Mesendoderm (in vitro differentiated cells): ENCODE data around the gene GTF2I.

ENCODE experiments used
- DNase-seq: peaks from one replicate; pipeline ENCODE4 v3.0.0; 2013
- H2AK5ac ChIP-seq: 2 replicates; pipeline ENCODE4 v1.6.1; 2013; ENCODE audit warnings: low read length, inconsistent platforms
- H2BK120ac ChIP-seq: 2 replicates; pipeline ENCODE4 v1.6.1; 2013; ENCODE audit warnings: low read depth, mild to moderate bottlenecking, low read length, moderate library complexity, mixed read lengths
- H2BK15ac ChIP-seq: replicated peaks from 2 replicates; pipeline ENCODE4 v1.6.1; 2013; ENCODE audit warnings: low read depth, mild to moderate bottlenecking, moderate library complexity
- H2BK5ac ChIP-seq: 2 replicates; pipeline ENCODE4 v1.6.1; 2013; ENCODE audit warnings: low read length, inconsistent platforms
- H3K18ac ChIP-seq: 2 replicates; pipeline ENCODE4 v1.6.1; 2013; ENCODE audit warnings: mild to moderate bottlenecking, low read length, mixed read lengths
- H3K23ac ChIP-seq: one replicate; pipeline ENCODE4 v1.6.1; 2013; ENCODE audit warnings: low read length
- H3K27ac ChIP-seq: 2 replicates; pipeline ENCODE4 v1.5.1; 2013; ENCODE audit warnings: low read depth, mild to moderate bottlenecking, inconsistent platforms, low read length, moderate library complexity
- H3K27me3 ChIP-seq: 2 replicates; pipeline ENCODE4 v1.6.1; 2013; ENCODE audit warnings: low read length, control low read depth, mild to moderate bottlenecking, inconsistent platforms; ENCODE audit not compliant: insufficient read depth, poor library complexity
- H3K36me3 ChIP-seq: 2 replicates; pipeline ENCODE4 v1.6.1; 2013; ENCODE audit warnings: low read length, inconsistent platforms; ENCODE audit not compliant: control insufficient read depth, insufficient read depth
- H3K4ac ChIP-seq: one replicate; pipeline ENCODE4 v1.6.1; 2013; ENCODE audit warnings: low read depth, mild to moderate bottlenecking, low read length, moderate library complexity
- H3K4me1 ChIP-seq: 2 replicates; pipeline ENCODE4 v1.6.1; 2013; ENCODE audit warnings: low read depth, low read length, inconsistent platforms; ENCODE audit not compliant: control insufficient read depth
- H3K4me2 ChIP-seq: 2 replicates; pipeline ENCODE4 v1.6.1; 2013; ENCODE audit warnings: low read length
- H3K4me3 ChIP-seq: 2 replicates; pipeline ENCODE4 v1.5.1; 2013; ENCODE audit warnings: mild to moderate bottlenecking, low read length
- H3K56ac ChIP-seq: one replicate; pipeline ENCODE4 v1.6.1; 2013; ENCODE audit warnings: low read length
- H3K79me1 ChIP-seq: 2 replicates; pipeline ENCODE4 v1.6.1; 2013; ENCODE audit warnings: low read length, inconsistent platforms
- H3K79me2 ChIP-seq: 2 replicates; pipeline ENCODE4 v1.6.1; 2013; ENCODE audit warnings: mild to moderate bottlenecking, low read length; ENCODE audit not compliant: control insufficient read depth, insufficient read depth
- H3K9ac ChIP-seq: 2 replicates; pipeline ENCODE4 v1.6.1; 2013; ENCODE audit warnings: low read length, inconsistent platforms
- H4K5ac ChIP-seq: one replicate; pipeline ENCODE4 v1.6.1; 2013; ENCODE audit warnings: low read length
- H4K8ac ChIP-seq: one replicate; pipeline ENCODE4 v1.6.1; 2013; ENCODE audit warnings: low read depth, mild to moderate bottlenecking, control low read depth, low read length, moderate library complexity
- WGBS: extraction: QIAGEN DNeasy Blood & Tissue Kit; methylation state at CpG from one replicate; pipeline ENCODE4 v1.1.7; 2013; ENCODE audit warnings: low lambda C conversion rate, missing lambda C conversion rate; ENCODE audit not compliant: insufficient coverage; ENCODE audit errors: extremely low coverage; 5-methylcytosine and 5-hydroxymethylcytosine counted together

GTF2I gene

DNA sequence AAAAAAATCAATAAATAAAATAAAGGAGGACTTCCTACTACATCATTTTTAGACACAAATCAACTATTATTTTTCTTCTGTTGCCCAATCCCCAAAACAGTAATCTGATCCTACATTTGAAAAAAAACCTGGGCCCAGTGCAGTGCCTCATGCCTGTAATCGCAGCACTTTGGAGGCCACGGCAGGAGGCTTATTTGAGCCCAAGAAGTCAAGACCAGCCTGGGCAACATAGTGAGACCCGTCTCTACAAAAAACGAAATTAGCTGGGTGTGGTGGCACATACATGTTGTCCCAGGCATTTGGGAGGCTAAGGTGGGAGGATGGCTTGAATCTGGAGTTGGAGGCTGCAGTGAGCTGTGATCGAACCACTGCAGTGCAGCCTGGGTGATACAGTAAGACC, 2.7 kb upstream of the GTF2I start:
- Histone ChIP-seq H3K4me2 (no peak overlapping the region), H3K27me3 (no peaks in the 10 kb centered on the region), H3K79me2 (peaks cover 11% of the 10 kb centered on the region), H3K56ac (no peak overlapping the region), H2BK120ac (no peak overlapping the region), H3K18ac (peak overlapping the region; percentile 72), H2BK5ac (no peak overlapping the region), H3K23ac (no peak overlapping the region), H3K36me3 (no peaks in the 10 kb centered on the region), H2AK5ac (no peak overlapping the region), H3K4ac (peak overlapping the region; percentile 36), H2BK15ac (no peak overlapping the region), H4K8ac (no peak overlapping the region), H4K5ac (no peak overlapping the region), H3K9ac (no peak overlapping the region), H3K27ac (no peak overlapping the region), H3K79me1 (no peaks in the 10 kb centered on the region), H3K4me1 (peaks cover 3% of the 10 kb centered on the region), H3K4me3 (no peak overlapping the region)
- DNase-seq = no peak
- no CpG with 5 or more reads among the region's 5 CpGs for whole genome bisulfite sequencing

GRCh38 chr7:74655324-74655723, 2.2 kb upstream of the GTF2I start:
- Histone ChIP-seq H4K8ac (no peak overlapping the region), H2BK5ac (no peak overlapping the region), H3K23ac (no peak overlapping the region), H2AK5ac (no peak overlapping the region), H4K5ac (no peak overlapping the region), H3K79me1 (no peaks in the 10 kb centered on the region), H3K27ac (no peak overlapping the region), H3K4ac (peak overlapping the region; percentile 41), H2BK120ac (no peak overlapping the region), H3K79me2 (peaks cover 16% of the 10 kb centered on the region), H3K27me3 (no peaks in the 10 kb centered on the region), H3K36me3 (no peaks in the 10 kb centered on the region), H3K18ac (peak overlapping the region; percentile 6), H3K4me2 (no peak overlapping the region), H3K4me1 (peaks cover 3% of the 10 kb centered on the region), H3K4me3 (no peak overlapping the region), H2BK15ac (peak overlapping the region; percentile 38), H3K9ac (no peak overlapping the region), H3K56ac (peak overlapping the region; percentile 68)
- no peak for DNase-seq
- no CpG with 5 or more reads among the region's 8 CpGs for WGBS

GRCh38 chr7:74655768-74656440, 1.6 kb upstream of the GTF2I start:
- H4K5ac ChIP-seq = no peak overlapping the region
- peak overlapping the region; percentile 78 for H3K4ac ChIP-seq
- peak overlapping the region; percentile 97 for H3K56ac ChIP-seq
- no peaks in the 10 kb centered on the region for H3K79me1 ChIP-seq
- H3K4me3 ChIP-seq = no peak overlapping the region
- peaks cover 6% of the 10 kb centered on the region for H3K4me1 ChIP-seq
- H3K23ac ChIP-seq = no peak overlapping the region
- peak overlapping the region; percentile 75 for H2BK120ac ChIP-seq
- peaks cover 22% of the 10 kb centered on the region for H3K79me2 ChIP-seq
- no peaks in the 10 kb centered on the region for H3K27me3 ChIP-seq
- H3K36me3 ChIP-seq = no peaks in the 10 kb centered on the region
- no peak for DNase-seq
- H4K8ac ChIP-seq = peak overlapping the region; percentile 97
- peak overlapping the region; percentile 100 for H3K18ac ChIP-seq
- peak overlapping the region; percentile 54 for H3K4me2 ChIP-seq
- H3K27ac ChIP-seq = peak overlapping the region; percentile 85
- peak overlapping the region; percentile 75 for H3K9ac ChIP-seq
- no CpG with 5 or more reads among the region's 21 CpGs for WGBS
- H2BK15ac ChIP-seq = no peak overlapping the region
- peak overlapping the region; percentile 65 for H2BK5ac ChIP-seq
- H2AK5ac ChIP-seq = no peak overlapping the region

GRCh38 chr7:74656441-74656836, 1.1 kb upstream of the GTF2I start:
- H3K18ac ChIP-seq = peak overlapping the region; percentile 100
- H3K4me1 ChIP-seq = peaks cover 6% of the 10 kb centered on the region
- H3K4me2 ChIP-seq = peak overlapping the region; percentile 54
- no peak overlapping the region for H2AK5ac ChIP-seq
- H2BK15ac ChIP-seq = no peak overlapping the region
- no peak overlapping the region for H4K5ac ChIP-seq
- peaks cover 27% of the 10 kb centered on the region for H3K79me2 ChIP-seq
- peak overlapping the region; percentile 89 for H3K9ac ChIP-seq
- no CpG with 5 or more reads among the region's 23 CpGs for WGBS
- H3K56ac ChIP-seq = peak overlapping the region; percentile 97
- no peaks in the 10 kb centered on the region for H3K36me3 ChIP-seq
- H3K4me3 ChIP-seq = no peak overlapping the region
- peak overlapping the region; percentile 78 for H3K4ac ChIP-seq
- H4K8ac ChIP-seq = peak overlapping the region; percentile 97
- H3K23ac ChIP-seq = no peak overlapping the region
- no peaks in the 10 kb centered on the region for H3K79me1 ChIP-seq
- H2BK120ac ChIP-seq = peak overlapping the region; percentile 75
- peak overlapping the region; percentile 94 for H3K27ac ChIP-seq
- no peak for DNase-seq
- H3K27me3 ChIP-seq = no peaks in the 10 kb centered on the region
- H2BK5ac ChIP-seq = peak overlapping the region; percentile 65

DNA sequence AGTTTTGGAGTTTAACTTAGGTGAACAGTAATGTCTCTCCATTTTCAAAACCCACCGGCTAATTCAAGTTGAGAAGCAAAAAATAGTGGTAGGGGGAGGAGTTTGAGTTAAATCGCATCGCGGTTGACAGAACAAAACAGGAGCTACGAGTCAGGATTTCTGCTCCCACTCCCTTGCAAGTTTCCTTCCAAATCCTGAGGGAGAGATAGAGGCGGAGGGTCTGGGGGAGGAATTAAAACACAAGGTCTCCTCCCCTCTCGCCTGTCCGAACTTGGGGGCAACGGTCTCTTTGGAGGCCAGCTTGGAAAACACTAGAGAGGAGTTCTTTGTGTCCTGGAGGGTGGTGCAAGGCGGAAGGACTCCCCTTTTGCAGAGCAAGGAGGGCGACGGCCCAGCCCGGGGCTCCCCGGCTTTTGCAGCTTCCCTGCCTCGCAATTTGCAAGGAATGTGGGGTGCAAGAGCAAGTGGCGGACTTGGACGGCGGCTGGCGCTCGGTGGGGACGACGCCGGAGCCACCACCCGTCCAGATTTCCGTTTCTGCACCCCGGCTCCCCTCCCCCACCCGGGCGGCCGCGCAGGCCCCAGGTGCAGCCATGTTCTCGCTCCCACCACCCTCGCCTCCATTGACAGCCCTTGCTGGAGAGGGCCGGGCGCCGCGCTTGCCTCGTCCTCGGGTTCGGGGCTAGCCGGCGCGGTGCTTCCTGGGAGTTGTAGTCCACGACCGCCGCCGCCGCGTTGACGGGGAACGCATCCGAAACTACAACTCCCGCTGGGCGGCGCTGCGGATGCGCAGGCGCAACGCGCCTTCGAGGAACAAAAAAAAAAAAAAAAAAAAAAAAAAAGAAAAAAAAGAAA, 454 bp upstream of the GTF2I start:
- WGBS = no CpG with 5 or more reads among the region's 60 CpGs
- Histone ChIP-seq H3K4me3 (peak overlapping the region; percentile 54), H3K4me2 (peak overlapping the region; percentile 61), H3K79me1 (no peaks in the 10 kb centered on the region), H2BK120ac (peak overlapping the region; percentile 63), H3K4me1 (peaks cover 8% of the 10 kb centered on the region), H4K8ac (peak overlapping the region; percentile 41), H2AK5ac (peak overlapping the region; percentile 51), H3K23ac (peak overlapping the region; percentile 29), H2BK5ac (peak overlapping the region; percentile 86), H2BK15ac (no peak overlapping the region), H3K9ac (peak overlapping the region; percentile 89), H3K56ac (peak overlapping the region; percentile 97), H3K36me3 (no peaks in the 10 kb centered on the region), H3K27ac (peak overlapping the region; percentile 94), H3K27me3 (no peaks in the 10 kb centered on the region), H3K79me2 (peaks cover 33% of the 10 kb centered on the region), H3K4ac (peak overlapping the region; percentile 100), H3K18ac (peak overlapping the region; percentile 100), H4K5ac (peak overlapping the region; percentile 47)
- DNase-seq = peak; percentile 99
